Peyer's patch (tissue), 4 donors: ENCODE data around the gene RNF220. TPM values are rescaled to one million over a fixed set of nuclear protein-coding genes. Genes with fewer than 3 reads are reported as not detected.

ENCODE experiments used
- DNase-seq, 3 donors: peaks; one replicate each; pipeline ENCODE4 v3.0.0-alpha.2; 2017 to 2019
- H3K27ac ChIP-seq, 4 donors: fragments of 200-600 bp; sonication (generic); one replicate each; pipeline ENCODE4 v1.5.1; 2016 to 2019
- H3K27me3 ChIP-seq, 2 donors: fragments of 200-600 bp; sonication (generic); one replicate each; pipeline ENCODE4 v1.5.1; 2019
- H3K36me3 ChIP-seq, 3 donors: fragments of 200-600 bp; sonication (generic); one replicate each; pipeline ENCODE4 v1.5.1; 2016 to 2019
- H3K4me1 ChIP-seq, 4 donors: fragments of 200-600 bp; sonication (generic); one replicate each; pipeline ENCODE4 v1.5.1; 2016 to 2019
- H3K4me3 ChIP-seq, 4 donors: fragments of 200-600 bp; sonication (generic); 1 replicate in 3 of 4; 2 replicates in 1 of 4; pipeline ENCODE4 v1.5.1; 2016 to 2019; ENCODE audit warnings: mild to moderate bottlenecking in 1 of 4
- H3K9me3 ChIP-seq, 4 donors: fragments of 200-600 bp; sonication (generic); one replicate each; pipeline ENCODE4 v1.5.1; 2016 to 2019; ENCODE audit warnings: mild to moderate bottlenecking in 1 of 4
- CTCF ChIP-seq, 6 experiments: fragments of 450-650 bp in 4 of 6; fragments of 200-600 bp in 2 of 6; sonication (generic) in 1 of 6; IDR thresholded peaks; one replicate each; pipeline ENCODE4 v1.5.1; 2017 to 2019; ENCODE audit warnings: antibody characterized with exemption in 6 of 6, mild to moderate bottlenecking in 3 of 6, moderate library complexity in 1 of 6
- POLR2A ChIP-seq, 2 donors: fragments of 450-650 bp; IDR thresholded peaks; one replicate each; pipeline ENCODE4 v1.5.1; 2017; ENCODE audit warnings: antibody characterized with exemption in 2 of 2, mild to moderate bottlenecking in 2 of 2, moderate library complexity in 2 of 2
- total RNA-seq, 4 donors: library from RNA; depleted of rRNA; stranded (reverse); fragments of >200 nt; gene quantifications; one replicate each; pipeline ENCODE4 v1.1.0, GENCODE V29; 2016

RNF220 gene
- total RNA-seq, 4 donors from 2014 or later: 107 to 152 (median 114) TPM

GRCh38 chr1:44424747-44425146 lies 19.7 kb downstream of the RNF220 start:
- TF ChIP-seq CTCF (IDR thresholded peaks at IDR 0.05): no peak
- TF ChIP-seq POLR2A (IDR thresholded peaks at IDR 0.05): no peak
- Histone ChIP-seq H3K27ac (no peak overlapping the region), H3K9me3 (no peaks in the 10 kb centered on the region), H3K27me3 (peaks cover 0 to 11% of the 10 kb centered on the region in 2 donors), H3K4me3 (no peak overlapping the region), H3K36me3 (no peaks in the 10 kb centered on the region), H3K4me1 (peaks cover 0 to 7% (median 0%) of the 10 kb centered on the region in 4 donors)
- DNase-seq: no peak

GRCh38 chr1:44425341-44426082 lies 20.5 kb downstream of the RNF220 start:
- Histone ChIP-seq H3K36me3 (no peaks in the 10 kb centered on the region), H3K27me3 (peaks cover 0 to 4% of the 10 kb centered on the region in 2 donors), H3K9me3 (no peaks in the 10 kb centered on the region), H3K27ac (no peak overlapping the region), H3K4me1 (peaks cover 0 to 7% (median 0%) of the 10 kb centered on the region in 4 donors), H3K4me3 (no peak overlapping the region)
- no peak for DNase-seq
- TF ChIP-seq POLR2A (IDR thresholded peaks at IDR 0.05): no peak
- no peak for TF ChIP-seq CTCF (IDR thresholded peaks at IDR 0.05)

DNA sequence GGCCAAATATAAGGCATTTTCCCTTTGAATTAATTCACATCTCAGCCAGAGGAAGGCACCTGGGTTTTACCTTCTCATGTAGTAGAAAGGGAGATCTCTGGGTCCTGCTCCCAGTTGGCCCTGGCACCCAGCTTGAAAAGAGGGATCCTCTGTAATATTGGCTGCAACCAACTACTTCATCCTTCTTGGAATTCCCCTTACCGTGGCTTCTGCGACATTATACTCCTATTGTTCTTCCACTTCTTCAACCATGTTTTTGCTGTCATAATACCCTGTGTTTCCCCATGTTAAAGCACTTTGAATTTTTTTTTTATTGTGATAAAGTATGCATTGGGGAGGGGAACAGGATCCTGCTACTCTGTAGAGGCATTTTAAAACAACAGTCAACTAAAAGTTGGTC lies 26.8 kb downstream of the RNF220 start:
- DNase-seq: no peak
- peaks cover 0 to 4% of the 10 kb centered on the region in 2 donors for H3K27me3 ChIP-seq
- no peaks in the 10 kb centered on the region for H3K9me3 ChIP-seq
- no peak overlapping the region for H3K4me3 ChIP-seq
- H3K36me3 ChIP-seq: no peaks in the 10 kb centered on the region
- no peak overlapping the region for H3K27ac ChIP-seq
- no peaks in the 10 kb centered on the region for H3K4me1 ChIP-seq
- TF ChIP-seq POLR2A (IDR thresholded peaks at IDR 0.05) (no peak), CTCF (IDR thresholded peaks at IDR 0.05) (no peak)

- peaks cover 0 to 4% of the 10 kb centered on the region in 2 donors for H3K27me3 ChIP-seq
- no peak overlapping the region for H3K27ac ChIP-seq
- DNase-seq: no peak
- H3K4me1 ChIP-seq: no peaks in the 10 kb centered on the region
- H3K36me3 ChIP-seq: no peaks in the 10 kb centered on the region
- TF ChIP-seq POLR2A (IDR thresholded peaks at IDR 0.05) (no peak), CTCF (IDR thresholded peaks at IDR 0.05) (no peak)
- no peaks in the 10 kb centered on the region for H3K9me3 ChIP-seq
- H3K4me3 ChIP-seq: no peak overlapping the region
Measured at GRCh38 chr1:44433209-44433608, 28.2 kb downstream of the RNF220 start.

- Histone ChIP-seq H3K4me1 (no peaks in the 10 kb centered on the region), H3K27me3 (peaks cover 0 to 4% of the 10 kb centered on the region in 2 donors), H3K27ac (no peak overlapping the region), H3K4me3 (no peak overlapping the region), H3K36me3 (no peaks in the 10 kb centered on the region), H3K9me3 (no peaks in the 10 kb centered on the region)
- no peak for DNase-seq
- TF ChIP-seq CTCF (IDR thresholded peaks at IDR 0.05) (no peak), POLR2A (IDR thresholded peaks at IDR 0.05) (no peak)
Measured at GRCh38 chr1:44436401-44437106, 31.5 kb downstream of the RNF220 start.
